ENCODE data around the gene EPHX1.
"Not testable (repeated sequence)": the region's sequence is repeated elsewhere in the genome, so short reads cannot be mapped to it uniquely, and the experiment has no call there.

Gene EPHX1

DNA sequence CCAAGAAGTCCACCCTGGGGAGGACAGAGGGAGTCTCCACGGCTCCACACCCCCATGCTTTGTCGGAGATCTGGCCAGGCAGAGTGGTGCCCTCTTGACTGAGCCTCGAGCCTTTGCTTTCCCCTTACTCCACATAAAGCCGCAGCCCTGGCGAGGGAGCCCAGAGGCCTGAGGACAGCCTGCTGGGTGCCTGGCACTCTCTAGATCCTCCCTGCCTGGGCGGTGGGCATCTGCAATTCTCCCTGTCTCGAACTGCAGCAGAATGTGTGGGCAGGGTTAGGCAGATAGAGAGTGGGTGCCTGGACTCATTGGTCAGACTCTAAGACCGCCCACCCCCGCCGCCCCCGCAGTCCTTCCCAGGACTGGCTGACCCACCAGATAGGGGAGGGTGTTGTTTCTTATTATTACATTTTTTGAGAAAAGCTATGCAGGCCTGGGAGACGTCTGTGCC is 13.9 kb downstream of the EPHX1 start:
- Histone ChIP-seq H3K9me3 (ENCODE audit: control insufficient read depth, low read length) (no peaks in the 10 kb centered on the region), H3K27me3 (ENCODE audit: control insufficient read depth, insufficient read depth, low read length) (no peaks in the 10 kb centered on the region), H3K9ac (ENCODE audit: low read length) (no peak overlapping the region), H3K4me3 (ENCODE audit: low read length) (no peak overlapping the region), H3K36me3 (ENCODE audit: control insufficient read depth, insufficient read depth, low read length) (no peaks in the 10 kb centered on the region), H3K4me1 (ENCODE audit: control insufficient read depth, insufficient read depth, low read length) (peaks cover 43% of the 10 kb centered on the region)

DNA sequence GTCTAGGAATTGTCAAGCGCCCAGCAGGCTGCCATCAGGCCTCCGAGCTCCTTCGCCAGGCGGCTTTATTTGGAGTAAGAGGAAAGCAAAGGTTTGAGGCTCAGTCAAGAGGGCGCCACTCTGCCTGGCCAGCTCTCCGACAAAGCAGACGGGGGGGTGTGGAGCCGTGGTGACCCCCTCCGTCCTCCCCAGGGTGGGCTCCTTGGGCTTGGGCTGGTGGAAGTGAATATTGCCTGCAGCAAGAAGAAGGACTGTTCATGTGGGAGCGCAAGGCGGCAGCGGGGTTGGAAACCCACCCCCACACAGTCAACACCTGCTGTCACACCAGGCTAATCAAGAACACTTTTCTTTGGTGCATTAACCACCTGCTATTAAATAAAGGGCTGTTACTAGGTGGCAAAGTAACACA is 14.6 kb downstream of the EPHX1 start:
- no peak overlapping the region for H3K9ac ChIP-seq (ENCODE audit: low read length)
- no peaks in the 10 kb centered on the region for H3K9me3 ChIP-seq (ENCODE audit: control insufficient read depth, low read length)
- H3K27me3 ChIP-seq (ENCODE audit: control insufficient read depth, insufficient read depth, low read length): no peaks in the 10 kb centered on the region
- peaks cover 40% of the 10 kb centered on the region for H3K4me1 ChIP-seq (ENCODE audit: control insufficient read depth, insufficient read depth, low read length)
- no peak overlapping the region for H3K4me3 ChIP-seq (ENCODE audit: low read length)
- H3K36me3 ChIP-seq (ENCODE audit: control insufficient read depth, insufficient read depth, low read length): no peaks in the 10 kb centered on the region

- Histone ChIP-seq H3K4me3 (ENCODE audit: low read length) (no peak overlapping the region), H3K9me3 (ENCODE audit: control insufficient read depth, low read length) (no peaks in the 10 kb centered on the region), H3K9ac (ENCODE audit: low read length) (no peak overlapping the region), H3K36me3 (ENCODE audit: control insufficient read depth, insufficient read depth, low read length) (no peaks in the 10 kb centered on the region), H3K27me3 (ENCODE audit: control insufficient read depth, insufficient read depth, low read length) (no peaks in the 10 kb centered on the region), H3K4me1 (ENCODE audit: control insufficient read depth, insufficient read depth, low read length) (peaks cover 34% of the 10 kb centered on the region)
Observed at GRCh38 chr1:225825078-225825477, 15.2 kb downstream of the EPHX1 start.

DNA sequence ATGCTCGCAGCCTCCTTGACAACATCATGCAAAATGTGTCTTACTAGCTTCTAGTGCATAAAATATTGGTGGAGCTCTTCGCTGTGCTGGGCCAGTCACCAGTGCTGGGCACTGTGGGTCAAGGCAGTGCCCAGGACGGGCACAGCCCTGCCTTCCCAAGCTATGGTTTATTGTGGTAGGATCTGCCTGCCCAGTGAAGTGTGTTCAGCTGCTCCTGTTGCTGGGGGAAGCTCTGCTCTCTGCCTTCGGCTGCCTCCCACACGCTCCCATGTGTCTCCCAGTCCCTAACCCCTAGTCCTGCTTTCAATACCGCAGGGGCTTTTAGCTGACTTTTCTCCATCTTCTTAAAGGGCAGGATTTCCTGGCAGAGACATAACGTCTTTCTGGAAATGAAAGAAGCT is 15.7 kb downstream of the EPHX1 start:
- H3K9ac ChIP-seq (ENCODE audit: low read length): peak overlapping the region; percentile 13
- no peaks in the 10 kb centered on the region for H3K9me3 ChIP-seq (ENCODE audit: control insufficient read depth, low read length)
- no peaks in the 10 kb centered on the region for H3K27me3 ChIP-seq (ENCODE audit: control insufficient read depth, insufficient read depth, low read length)
- H3K4me1 ChIP-seq (ENCODE audit: control insufficient read depth, insufficient read depth, low read length): peaks cover 29% of the 10 kb centered on the region
- H3K36me3 ChIP-seq (ENCODE audit: control insufficient read depth, insufficient read depth, low read length): no peaks in the 10 kb centered on the region
- H3K4me3 ChIP-seq (ENCODE audit: low read length): no peak overlapping the region

DNA sequence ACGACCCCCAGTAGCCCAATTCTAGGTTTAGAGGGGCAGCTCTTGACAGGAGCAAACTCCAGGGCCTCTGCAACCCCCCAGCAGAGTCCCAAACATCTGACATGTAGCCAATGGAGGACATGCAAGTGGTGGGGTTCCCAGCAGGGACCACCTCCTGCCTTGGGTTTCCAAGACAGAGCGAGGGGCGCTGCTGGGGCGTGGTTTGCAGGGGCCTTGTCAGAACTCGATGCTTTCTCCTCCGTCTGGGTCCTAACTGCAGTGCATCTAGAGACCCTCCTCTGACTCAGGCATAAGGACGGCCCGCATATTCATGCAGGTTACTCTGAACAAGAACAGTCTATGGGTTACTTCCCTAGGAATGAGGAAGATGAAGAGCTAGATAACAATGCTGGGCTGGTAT is 17.2 kb downstream of the EPHX1 start:
- H3K4me3 ChIP-seq (ENCODE audit: low read length): no peak overlapping the region
- H3K4me1 ChIP-seq (ENCODE audit: control insufficient read depth, insufficient read depth, low read length): peaks cover 22% of the 10 kb centered on the region
- no peaks in the 10 kb centered on the region for H3K36me3 ChIP-seq (ENCODE audit: control insufficient read depth, insufficient read depth, low read length)
- no peak overlapping the region for H3K9ac ChIP-seq (ENCODE audit: low read length)
- H3K27me3 ChIP-seq (ENCODE audit: control insufficient read depth, insufficient read depth, low read length): no peaks in the 10 kb centered on the region
- no peaks in the 10 kb centered on the region for H3K9me3 ChIP-seq (ENCODE audit: control insufficient read depth, low read length)

DNA sequence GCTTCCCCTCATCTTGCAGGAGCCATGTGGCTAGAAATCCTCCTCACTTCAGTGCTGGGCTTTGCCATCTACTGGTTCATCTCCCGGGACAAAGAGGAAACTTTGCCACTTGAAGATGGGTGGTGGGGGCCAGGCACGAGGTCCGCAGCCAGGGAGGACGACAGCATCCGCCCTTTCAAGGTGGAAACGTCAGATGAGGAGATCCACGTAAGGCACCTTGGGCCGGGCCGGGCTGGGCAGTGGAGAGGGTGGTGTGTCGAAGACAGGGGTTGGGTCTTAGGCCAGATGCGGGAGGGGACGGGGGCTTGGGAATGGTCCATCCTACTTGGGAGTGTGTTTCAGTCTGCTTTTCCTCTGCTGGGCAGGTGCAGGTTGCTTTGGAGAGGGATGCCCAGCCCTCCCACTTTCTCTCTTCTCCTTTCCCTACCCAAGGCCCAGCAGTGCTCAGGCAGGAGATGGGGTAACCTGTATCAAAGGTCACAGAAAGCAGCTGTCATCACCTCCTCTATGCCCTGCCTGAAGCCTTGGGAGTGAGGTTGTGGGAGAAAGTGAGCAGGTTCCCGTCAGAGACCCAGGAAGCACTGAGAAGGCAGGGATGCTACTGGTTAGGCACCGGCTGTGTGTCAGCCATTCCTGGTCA is 18.9 kb downstream of the EPHX1 start:
- H3K36me3 ChIP-seq (ENCODE audit: control insufficient read depth, insufficient read depth, low read length): no peaks in the 10 kb centered on the region

DNA sequence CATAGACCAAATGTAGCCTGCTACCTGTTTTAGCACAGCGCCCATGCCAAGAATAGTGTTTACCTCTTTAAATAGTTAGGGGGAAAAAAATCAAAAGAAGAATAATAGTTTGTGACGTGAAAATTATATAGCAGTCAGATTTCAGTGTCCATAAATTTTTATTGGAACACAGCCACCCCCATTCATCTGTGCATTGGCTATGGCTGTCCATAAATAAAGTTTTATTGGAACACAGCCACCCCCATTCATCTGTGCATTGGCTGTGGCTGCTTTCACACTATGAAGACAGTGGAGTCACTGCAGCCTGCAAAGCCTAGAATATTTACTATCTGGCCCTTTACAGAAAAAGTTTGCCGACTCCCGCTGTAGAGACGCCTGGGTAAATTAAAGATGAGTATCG is 20.9 kb downstream of the EPHX1 start:
- H3K36me3 ChIP-seq (ENCODE audit: control insufficient read depth, insufficient read depth, low read length): no peaks in the 10 kb centered on the region
- no peaks in the 10 kb centered on the region for H3K9me3 ChIP-seq (ENCODE audit: control insufficient read depth, low read length)
- H3K4me1 ChIP-seq (ENCODE audit: control insufficient read depth, insufficient read depth, low read length): peaks cover 3% of the 10 kb centered on the region
- no peaks in the 10 kb centered on the region for H3K27me3 ChIP-seq (ENCODE audit: control insufficient read depth, insufficient read depth, low read length)
- H3K9ac ChIP-seq (ENCODE audit: low read length): no peak overlapping the region
- no peak overlapping the region for H3K4me3 ChIP-seq (ENCODE audit: low read length)

More for the DNA sequence above, 18.9 kb downstream of the EPHX1 start:
- Histone ChIP-seq H3K4me3 (ENCODE audit: low read length) (no peak overlapping the region), H3K27me3 (ENCODE audit: control insufficient read depth, insufficient read depth, low read length) (no peaks in the 10 kb centered on the region), H3K9ac (ENCODE audit: low read length) (no peak overlapping the region), H3K4me1 (ENCODE audit: control insufficient read depth, insufficient read depth, low read length) (peaks cover 22% of the 10 kb centered on the region), H3K9me3 (ENCODE audit: control insufficient read depth, low read length) (no peaks in the 10 kb centered on the region)

DNA sequence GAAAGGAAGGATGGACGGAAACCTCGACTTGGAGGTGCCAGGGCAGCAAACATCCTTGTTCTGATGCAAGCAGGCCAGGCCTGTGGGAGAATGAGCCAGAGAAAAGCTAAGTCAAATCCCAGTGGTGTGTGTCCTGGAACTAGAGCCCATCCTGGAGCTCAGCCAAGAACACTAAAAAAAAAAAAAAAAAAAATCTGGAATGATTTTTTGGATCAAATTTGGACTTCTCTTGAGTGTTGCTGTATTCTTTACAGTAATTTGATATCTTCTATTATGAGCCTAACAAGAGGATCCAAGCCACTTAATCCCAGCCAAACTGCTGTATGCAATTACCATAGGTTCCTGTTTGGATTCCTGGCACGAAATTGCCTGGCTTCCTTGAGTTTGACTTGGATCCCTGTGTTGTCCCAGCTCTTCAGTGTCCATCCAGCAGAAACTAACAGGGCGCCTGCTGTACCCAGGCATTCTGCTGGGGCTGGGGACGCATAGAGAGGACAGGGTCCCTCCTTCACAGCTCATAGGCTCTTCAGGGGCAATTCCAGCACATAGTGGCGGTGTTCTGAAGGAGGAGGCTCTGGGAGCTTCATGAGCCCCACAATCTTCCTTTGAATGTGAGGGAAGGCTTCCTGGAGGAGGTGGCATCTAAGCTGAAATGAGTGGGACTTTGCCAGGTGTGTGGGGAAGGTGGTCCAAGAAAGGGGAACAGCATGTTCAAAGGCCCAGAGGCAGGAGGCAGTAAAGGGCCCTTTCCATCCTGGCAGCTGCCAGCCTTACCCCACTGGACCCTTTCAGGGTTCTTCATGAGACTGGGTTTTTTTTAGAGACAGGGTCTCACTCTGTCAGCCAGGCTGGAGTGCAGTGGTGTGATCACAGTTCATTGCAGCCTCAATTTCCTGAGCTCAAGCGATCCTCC is 24.7 kb downstream of the EPHX1 start:
- H3K4me3 ChIP-seq (ENCODE audit: low read length): no peak overlapping the region
- H3K27me3 ChIP-seq (ENCODE audit: control insufficient read depth, insufficient read depth, low read length): no peaks in the 10 kb centered on the region
- H3K4me1 ChIP-seq (ENCODE audit: control insufficient read depth, insufficient read depth, low read length): no peaks in the 10 kb centered on the region
- H3K9ac ChIP-seq (ENCODE audit: low read length): no peak overlapping the region
- no peaks in the 10 kb centered on the region for H3K36me3 ChIP-seq (ENCODE audit: control insufficient read depth, insufficient read depth, low read length)
- no peaks in the 10 kb centered on the region for H3K9me3 ChIP-seq (ENCODE audit: control insufficient read depth, low read length)

- no peaks in the 10 kb centered on the region for H3K4me1 ChIP-seq (ENCODE audit: control insufficient read depth, insufficient read depth, low read length)
- H3K36me3 ChIP-seq (ENCODE audit: control insufficient read depth, insufficient read depth, low read length): no peaks in the 10 kb centered on the region
Observed at GRCh38 chr1:225835856-225836255, 25.9 kb downstream of the EPHX1 start.

DNA sequence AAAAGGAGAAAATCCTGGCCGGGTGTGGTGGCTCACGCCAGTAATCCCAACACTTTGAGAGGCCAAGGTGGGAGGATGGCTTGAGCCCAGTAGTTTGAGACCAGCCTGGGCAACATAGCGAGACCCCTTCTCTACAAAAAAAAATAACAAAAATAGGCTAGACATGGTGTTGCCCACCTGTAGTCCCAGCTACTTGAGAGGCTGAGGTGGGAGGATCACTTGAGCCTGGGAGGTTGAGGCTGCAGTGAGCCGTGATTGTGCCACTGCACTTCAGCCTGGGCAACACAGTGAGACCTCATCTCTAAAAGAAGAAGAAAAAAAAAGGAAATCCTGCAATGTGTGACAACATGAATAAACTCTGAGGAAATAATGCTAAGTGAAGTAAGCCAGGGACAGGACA is 26.4 kb downstream of the EPHX1 start:
- not testable (repeated sequence) for H3K4me3 ChIP-seq (ENCODE audit: low read length); H3K27me3 ChIP-seq (ENCODE audit: control insufficient read depth, insufficient read depth, low read length); H3K9ac ChIP-seq (ENCODE audit: low read length); H3K36me3 ChIP-seq (ENCODE audit: control insufficient read depth, insufficient read depth, low read length); H3K9me3 ChIP-seq (ENCODE audit: control insufficient read depth, low read length); H3K4me1 ChIP-seq (ENCODE audit: control insufficient read depth, insufficient read depth, low read length)

More at GRCh38 chr1:225835856-225836255, 25.9 kb downstream of the EPHX1 start:
- Histone ChIP-seq H3K4me3 (ENCODE audit: low read length) (no peak overlapping the region), H3K9ac (ENCODE audit: low read length) (no peak overlapping the region), H3K9me3 (ENCODE audit: control insufficient read depth, low read length) (no peaks in the 10 kb centered on the region), H3K27me3 (ENCODE audit: control insufficient read depth, insufficient read depth, low read length) (no peaks in the 10 kb centered on the region)

- no peak overlapping the region for H3K9ac ChIP-seq (ENCODE audit: low read length)
- no peak overlapping the region for H3K4me3 ChIP-seq (ENCODE audit: low read length)
- no peaks in the 10 kb centered on the region for H3K27me3 ChIP-seq (ENCODE audit: control insufficient read depth, insufficient read depth, low read length)
- H3K36me3 ChIP-seq (ENCODE audit: control insufficient read depth, insufficient read depth, low read length): no peaks in the 10 kb centered on the region
- no peaks in the 10 kb centered on the region for H3K9me3 ChIP-seq (ENCODE audit: control insufficient read depth, low read length)
- no peaks in the 10 kb centered on the region for H3K4me1 ChIP-seq (ENCODE audit: control insufficient read depth, insufficient read depth, low read length)
Observed at GRCh38 chr1:225838793-225839192, 28.9 kb downstream of the EPHX1 start.

- Histone ChIP-seq H3K36me3 (ENCODE audit: control insufficient read depth, insufficient read depth, low read length) (no peaks in the 10 kb centered on the region), H3K4me3 (ENCODE audit: low read length) (no peak overlapping the region), H3K4me1 (ENCODE audit: control insufficient read depth, insufficient read depth, low read length) (no peaks in the 10 kb centered on the region), H3K9me3 (ENCODE audit: control insufficient read depth, low read length) (no peaks in the 10 kb centered on the region), H3K9ac (ENCODE audit: low read length) (no peak overlapping the region), H3K27me3 (ENCODE audit: control insufficient read depth, insufficient read depth, low read length) (no peaks in the 10 kb centered on the region)
Observed at GRCh38 chr1:225840223-225840610, 30.3 kb downstream of the EPHX1 start.

Data from mucosa of stomach (tissue), 1 donor.